ENCODE data around the gene HELZ. TPM values are rescaled to one million over a fixed set of nuclear protein-coding genes. Genes with fewer than 3 reads are reported as not detected.

The HELZ gene
- total RNA-seq, 6 donors from 2014 or later: 52.1 to 166 (median 60.8) TPM

- Histone ChIP-seq H3K27me3 (no peaks in the 10 kb centered on the region), H3K36me3 (peaks cover 3 to 31% (median 12%) of the 10 kb centered on the region in 4 donors), H3K4me1 (no peaks in the 10 kb centered on the region), H3K9me3 (no peaks in the 10 kb centered on the region), H3K4me3 (no peak overlapping the region), H3K27ac (no peak overlapping the region)
- TF ChIP-seq POLR2AphosphoS5 (IDR thresholded peaks at IDR 0.05) (no peak), EP300 (IDR thresholded peaks at IDR 0.05) (no peak), CTCF (IDR thresholded peaks at IDR 0.05) (no peak), POLR2A (IDR thresholded peaks at IDR 0.05) (no peak)
- ATAC-seq (ENCODE audit: low FRiP score in 2 of 2) (no peak), DNase-seq (no peak)
- 90 to 96% methylated on average over 1 of the region's 1 CpG for WGBS, 2 donors
Measured at GRCh38 chr17:67187927-67188326, 57.1 kb downstream of the HELZ start.

GRCh38 chr17:67186782-67187181, 58.2 kb downstream of the HELZ start:
- Histone ChIP-seq H3K36me3 (peaks cover 3 to 33% (median 12%) of the 10 kb centered on the region in 4 donors), H3K4me1 (no peaks in the 10 kb centered on the region), H3K4me3 (no peak overlapping the region), H3K27me3 (no peaks in the 10 kb centered on the region), H3K27ac (no peak overlapping the region), H3K9me3 (no peaks in the 10 kb centered on the region)
- WGBS, 2 donors: 98 to 99% methylated on average over 4 of the region's 4 CpGs
- DNase-seq (no peak), ATAC-seq (ENCODE audit: low FRiP score in 2 of 2) (no peak)
- TF ChIP-seq CTCF (IDR thresholded peaks at IDR 0.05) (no peak), EP300 (IDR thresholded peaks at IDR 0.05) (no peak), POLR2AphosphoS5 (IDR thresholded peaks at IDR 0.05) (no peak), POLR2A (IDR thresholded peaks at IDR 0.05) (no peak)

GRCh38 chr17:67183531-67183930, 61.5 kb downstream of the HELZ start:
- no peak for DNase-seq

GRCh38 chr17:67181825-67182224, 63.2 kb downstream of the HELZ start:
- no peak overlapping the region for H3K27ac ChIP-seq
- TF ChIP-seq POLR2A (IDR thresholded peaks at IDR 0.05) (no peak), EP300 (IDR thresholded peaks at IDR 0.05) (no peak), POLR2AphosphoS5 (IDR thresholded peaks at IDR 0.05) (no peak), CTCF (IDR thresholded peaks at IDR 0.05) (no peak)
- H3K27me3 ChIP-seq: no peaks in the 10 kb centered on the region
- no peak for ATAC-seq (ENCODE audit: low FRiP score in 2 of 2)
- H3K9me3 ChIP-seq: no peaks in the 10 kb centered on the region
- no peak for DNase-seq
- no peaks in the 10 kb centered on the region for H3K4me1 ChIP-seq
- 93 to 95% methylated on average over 3 of the region's 3 CpGs for WGBS, 2 donors
- H3K36me3 ChIP-seq: peaks cover 7 to 36% (median 10%) of the 10 kb centered on the region in 4 donors
- no peak overlapping the region for H3K4me3 ChIP-seq

More at GRCh38 chr17:67183531-67183930, 61.5 kb downstream of the HELZ start:
- Histone ChIP-seq H3K4me1 (no peaks in the 10 kb centered on the region), H3K36me3 (peaks cover 4 to 38% (median 13%) of the 10 kb centered on the region in 4 donors), H3K27ac (no peak overlapping the region), H3K27me3 (no peaks in the 10 kb centered on the region), H3K9me3 (no peaks in the 10 kb centered on the region), H3K4me3 (no peak overlapping the region)
- WGBS, 2 donors: 56 to 70% methylated on average over 1 of the region's 1 CpG
- TF ChIP-seq POLR2A (IDR thresholded peaks at IDR 0.05) (no peak), CTCF (IDR thresholded peaks at IDR 0.05) (no peak), EP300 (IDR thresholded peaks at IDR 0.05) (no peak), POLR2AphosphoS5 (IDR thresholded peaks at IDR 0.05) (no peak)
- ATAC-seq (ENCODE audit: low FRiP score in 2 of 2): no peak

GRCh38 chr17:67180275-67180674, 64.7 kb downstream of the HELZ start:
- DNase-seq: no peak
- no peaks in the 10 kb centered on the region for H3K4me1 ChIP-seq
- H3K27ac ChIP-seq: no peak overlapping the region
- no peaks in the 10 kb centered on the region for H3K9me3 ChIP-seq
- ATAC-seq (ENCODE audit: low FRiP score in 2 of 2): no peak
- H3K36me3 ChIP-seq: peaks cover 7 to 41% (median 14%) of the 10 kb centered on the region in 4 donors
- TF ChIP-seq POLR2A (IDR thresholded peaks at IDR 0.05) (no peak), CTCF (IDR thresholded peaks at IDR 0.05) (no peak)
- 76 to 88% methylated on average over 5 of the region's 5 CpGs for WGBS, 2 donors
- H3K4me3 ChIP-seq: no peak overlapping the region
- H3K27me3 ChIP-seq: no peaks in the 10 kb centered on the region
